ENCODE data around the gene NEK9. TPM values are rescaled to one million over a fixed set of nuclear protein-coding genes. Genes with fewer than 3 reads are reported as not detected.

Gene NEK9
- total and polyA plus RNA-seq, 2 donors (not counting 3 experiments of a cell fraction or from before 2014, with no cell fraction given), result 22.1 to 65.1 TPM

- DNase-seq (ENCODE audit: low read depth, low spot score) (no peak), FAIRE-seq (no peak)
- H3K9me3 ChIP-seq (replicated peaks; ENCODE audit: control insufficient read depth, insufficient read depth, low read length), result no peaks in the 10 kb centered on the region
- POLR2A ChIA-PET, result no interaction called here
- dilution Hi-C loops (cut with MboI; ENCODE audit: extremely low pct_ligation_motif_present, low sequenced_read_pairs), result no loop called here
- no TSS peak for BruUV-seq (replicated peaks)
- H2AFZ ChIP-seq (ENCODE audit: low read depth, low read length), result no peak overlapping the region
- peaks cover 2 to 12% of the 10 kb centered on the region in 2 experiments for H3K36me3 ChIP-seq (ENCODE audit: control insufficient read depth in 2 of 2, extremely low read depth in 1 of 2, insufficient read depth in 2 of 2, low read length in 2 of 2)
- CTCF ChIA-PET, result interaction anchor here (1.2 to 1.7 kb wide), 4 partner anchors 9 to 174 kb away, joined by 3 to 6 read pairs (median 5); no protein-coding TSS in a partner anchor
- TF ChIP-seq POLR2A (IDR thresholded peaks at IDR 0.05; ENCODE audit: low read depth, low read length), result no peak
- TF ChIP-seq EZH2 (IDR thresholded peaks at IDR 0.05; ENCODE audit: borderline replicate concordance, low read depth, low read length, severe bottlenecking), result no peak
- no peak for TF ChIP-seq MYC (IDR thresholded peaks at IDR 0.05; ENCODE audit: low read depth, low read length)
- no peak for TF ChIP-seq FOS (IDR thresholded peaks at IDR 0.05; ENCODE audit: borderline replicate concordance, insufficient read depth, low read length)
- no peak for TF ChIP-seq JUN (IDR thresholded peaks at IDR 0.05; ENCODE audit: borderline replicate concordance, insufficient read depth, insufficient read length, low read depth)
- no peak for TF ChIP-seq CTCF (IDR thresholded peaks at IDR 0.05; ENCODE audit: extremely low read depth in 1 of 2, insufficient read depth in 1 of 2, low read depth in 1 of 2, low read length in 2 of 2)
- TF ChIP-seq GATA2 (IDR thresholded peaks at IDR 0.05; ENCODE audit: insufficient read depth, insufficient read length, low read depth, low read length), result no peak
- no peak for TF ChIP-seq POLR2AphosphoS5 (IDR thresholded peaks at IDR 0.05; ENCODE audit: insufficient read depth, low read depth, low read length)
- TF ChIP-seq MAX (IDR thresholded peaks at IDR 0.05; ENCODE audit: insufficient read depth, insufficient read length), result no peak
- intact Hi-C loops (cut with micrococcal nuclease), result no loop called here
- no peak overlapping the region for H3K4me3 ChIP-seq (replicated peaks in 1 of 3; ENCODE audit: insufficient read depth in 1 of 3, low read depth in 1 of 3, low read length in 3 of 3)
- no peaks in the 10 kb centered on the region for H3K79me2 ChIP-seq (ENCODE audit: control insufficient read depth, insufficient read depth, low read length)
- no peaks in the 10 kb centered on the region for H3K9me1 ChIP-seq (replicated peaks; ENCODE audit: control insufficient read depth, extremely low read depth, insufficient read depth, low read length)
- no peaks in the 10 kb centered on the region for H4K20me1 ChIP-seq (replicated peaks; ENCODE audit: control insufficient read depth, extremely low read depth, insufficient read depth, low read length)
- no peaks in the 10 kb centered on the region for H3K27me3 ChIP-seq (ENCODE audit: control insufficient read depth in 2 of 2, insufficient read depth in 2 of 2, low read length in 2 of 2)
- H3K9ac ChIP-seq (replicated peaks; ENCODE audit: extremely low read depth, insufficient read depth, low read length), result no peak overlapping the region
- no peak overlapping the region for H3K27ac ChIP-seq (ENCODE audit: insufficient read depth, low read depth, low read length)
- H3K4me2 ChIP-seq (ENCODE audit: insufficient read depth, low read length), result no peak overlapping the region
- H3K4me1 ChIP-seq (ENCODE audit: control insufficient read depth, extremely low read depth, insufficient read depth, low read length), result no peaks in the 10 kb centered on the region
Measured at GRCh38 chr14:75079521-75079920, 47.3 kb downstream of the NEK9 start.
